ENCODE measurements around the gene VIPAS39. TPM values are rescaled to one million over a fixed set of nuclear protein-coding genes. Genes with fewer than 3 reads are reported as not detected.

The VIPAS39 gene
- total RNA-seq, 1 experiment from 2014 or later, result 18.5 TPM

DNA sequence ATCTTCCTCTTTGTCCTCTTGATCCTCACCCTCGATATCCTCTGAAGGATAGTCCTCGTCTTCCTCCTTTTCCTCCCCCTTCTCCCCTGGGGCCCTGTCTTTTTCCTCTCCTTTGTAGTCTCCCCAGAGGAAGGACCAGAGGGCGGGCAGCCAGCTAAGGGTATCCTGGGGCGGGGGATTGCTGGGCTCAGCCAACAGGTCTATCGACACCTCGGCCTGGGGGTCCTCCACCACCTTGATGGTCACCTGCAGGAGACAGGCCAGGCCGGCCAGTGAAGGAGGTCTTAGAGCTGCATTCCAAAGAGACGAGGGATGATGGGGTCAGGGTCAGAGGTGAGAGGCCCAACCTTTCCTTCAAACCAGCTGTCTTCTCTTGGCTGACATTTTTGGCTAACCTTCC is 25.0 kb upstream of the VIPAS39 start:
- no CpG with 5 or more reads among the region's 8 CpGs for WGBS (ENCODE audit: extremely low coverage, insufficient read length, low lambda C conversion rate)
- no peak overlapping the region for H3K14ac ChIP-seq (ENCODE audit: insufficient read depth, low read length)
- no peak overlapping the region for H3K4ac ChIP-seq (ENCODE audit: low read depth, low read length)
- H2BK120ac ChIP-seq (ENCODE audit: low read depth, low read length, poor library complexity, severe bottlenecking), result no peak overlapping the region
- Mint-ChIP-seq H3K27ac (peak overlapping the region in 2 of 3 experiments; percentile 19 to 28; a peak in 1 of 7 replicates), H3K36me3 (ENCODE audit: insufficient read depth in 1 of 3, low read depth in 3 of 3) (no peaks in the 10 kb centered on the region; a peak in 1 of 7 replicates), H3K4me3 (no peak overlapping the region), H3K4me1 (no peaks in the 10 kb centered on the region), H3K9me3 (no peaks in the 10 kb centered on the region), H3K27me3 (ENCODE audit: low read depth) (no peaks in the 10 kb centered on the region)
- TF ChIP-seq, protein P1, sequence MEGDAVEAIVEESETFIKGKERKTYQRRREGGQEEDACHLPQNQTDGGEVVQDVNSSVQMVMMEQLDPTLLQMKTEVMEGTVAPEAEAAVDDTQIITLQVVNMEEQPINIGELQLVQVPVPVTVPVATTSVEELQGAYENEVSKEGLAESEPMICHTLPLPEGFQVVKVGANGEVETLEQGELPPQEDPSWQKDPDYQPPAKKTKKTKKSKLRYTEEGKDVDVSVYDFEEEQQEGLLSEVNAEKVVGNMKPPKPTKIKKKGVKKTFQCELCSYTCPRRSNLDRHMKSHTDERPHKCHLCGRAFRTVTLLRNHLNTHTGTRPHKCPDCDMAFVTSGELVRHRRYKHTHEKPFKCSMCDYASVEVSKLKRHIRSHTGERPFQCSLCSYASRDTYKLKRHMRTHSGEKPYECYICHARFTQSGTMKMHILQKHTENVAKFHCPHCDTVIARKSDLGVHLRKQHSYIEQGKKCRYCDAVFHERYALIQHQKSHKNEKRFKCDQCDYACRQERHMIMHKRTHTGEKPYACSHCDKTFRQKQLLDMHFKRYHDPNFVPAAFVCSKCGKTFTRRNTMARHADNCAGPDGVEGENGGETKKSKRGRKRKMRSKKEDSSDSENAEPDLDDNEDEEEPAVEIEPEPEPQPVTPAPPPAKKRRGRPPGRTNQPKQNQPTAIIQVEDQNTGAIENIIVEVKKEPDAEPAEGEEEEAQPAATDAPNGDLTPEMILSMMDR (conservative IDR thresholded peaks at IDR 0.05), result no peak
- H2BK5ac ChIP-seq (ENCODE audit: insufficient read length, low read length), result no peak overlapping the region
- H3K79me2 ChIP-seq (ENCODE audit: insufficient read depth, low read length), result no peaks in the 10 kb centered on the region
- no peak overlapping the region for H3T11ph ChIP-seq (ENCODE audit: low read length)
- H2BK12ac ChIP-seq (ENCODE audit: insufficient read length, low read depth, low read length), result no peak overlapping the region
- no peaks in the 10 kb centered on the region for H3K9me3 ChIP-seq (ENCODE audit: control insufficient read depth, low read depth, low read length)
- no peaks in the 10 kb centered on the region for H3K27me3 ChIP-seq (ENCODE audit: insufficient read depth, low read length)
- no peak overlapping the region for H3K56ac ChIP-seq (ENCODE audit: insufficient read length, low read depth, low read length)
- H4K8ac ChIP-seq (replicated peaks; ENCODE audit: insufficient read length, low read depth, low read length), result no peak overlapping the region
- no peaks in the 10 kb centered on the region for H3K79me1 ChIP-seq (ENCODE audit: insufficient read depth, low read depth, low read length, poor library complexity, severe bottlenecking)
- no peaks in the 10 kb centered on the region for H4K20me1 ChIP-seq (ENCODE audit: control insufficient read depth, insufficient read depth, insufficient read length)
- DNase-seq, result no peak
- H4K91ac ChIP-seq (ENCODE audit: insufficient read length, low read depth, low read length), result no peak overlapping the region
- H2AFZ ChIP-seq (ENCODE audit: low read length), result no peak overlapping the region
- no peak overlapping the region for H2BK20ac ChIP-seq (ENCODE audit: low read depth, low read length, poor library complexity, severe bottlenecking)
- no peak overlapping the region for H3K18ac ChIP-seq (ENCODE audit: insufficient read length, low read depth, low read length)
- no peak overlapping the region for H3K9ac ChIP-seq (ENCODE audit: extremely low read depth, insufficient read length, low read length)
- no peak overlapping the region for H2BK15ac ChIP-seq (ENCODE audit: low read depth, low read length)
- no peak overlapping the region for H2AK5ac ChIP-seq (ENCODE audit: insufficient read length, low read length)
- H3K23ac ChIP-seq (ENCODE audit: insufficient read length, low read depth, low read length), result no peak overlapping the region
- no peaks in the 10 kb centered on the region for H3K4me1 ChIP-seq (ENCODE audit: insufficient read depth, low read length)
- no peak overlapping the region for H3K4me2 ChIP-seq (ENCODE audit: insufficient read depth, insufficient read length, low read length)
- no peak overlapping the region for H3K27ac ChIP-seq (ENCODE audit: insufficient read length, low read depth, low read length)
- H4K5ac ChIP-seq (ENCODE audit: insufficient read length, low read depth, low read length), result no peak overlapping the region
- H3K23me2 ChIP-seq (ENCODE audit: insufficient read length, low read depth, low read length, poor library complexity, severe bottlenecking), result no peaks in the 10 kb centered on the region
